GM21367 (cell line): ENCODE results near the gene WNT11.

Experiments
- ATAC-seq: cut with Tn5 transposase; IDR thresholded peaks from one replicate; pipeline ENCODE4 v1.9.1; 2021; ENCODE audit not compliant: unreplicated experiment

Gene WNT11

DNA sequence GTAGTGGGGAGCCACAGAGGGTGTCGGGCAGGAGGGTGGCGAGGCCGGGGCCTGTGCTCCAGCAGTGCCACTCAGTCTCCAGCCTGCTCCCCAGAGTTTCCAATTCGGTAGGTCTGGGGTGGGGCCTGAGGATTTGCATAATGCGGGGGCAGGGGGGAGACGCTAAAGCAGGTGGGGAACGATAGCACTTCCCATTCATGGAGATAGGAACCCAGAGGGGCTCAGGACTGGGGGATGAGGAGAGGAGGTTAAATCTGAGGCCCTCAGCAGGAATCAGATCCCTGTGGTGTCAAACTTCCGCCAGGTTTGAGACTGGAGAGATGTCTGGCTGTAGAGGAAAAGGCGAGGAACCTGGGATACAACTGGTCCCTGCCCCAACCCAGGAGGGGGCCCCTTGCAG lies 29.8 kb downstream of the WNT11 start:
- no peak for ATAC-seq

DNA sequence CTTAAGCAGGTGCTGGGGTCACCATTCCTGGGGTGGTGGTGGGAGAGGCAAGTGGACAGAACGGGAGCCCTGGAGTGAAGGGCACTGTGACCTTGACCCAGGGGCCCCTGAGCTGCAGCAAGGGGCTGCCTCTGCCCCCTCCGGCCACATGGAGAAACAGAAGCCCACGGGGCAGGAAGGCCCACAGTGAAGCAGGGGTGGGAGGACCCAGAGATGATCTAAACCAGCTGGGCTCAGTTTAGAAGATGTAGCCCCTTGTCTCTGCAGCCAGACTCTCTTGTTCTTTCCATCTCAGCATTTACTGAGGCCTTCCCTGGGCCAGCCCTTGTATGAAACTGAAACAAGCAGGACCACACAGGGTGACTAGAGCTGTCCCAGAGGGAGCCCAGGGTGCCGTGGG lies 30.5 kb downstream of the WNT11 start:
- ATAC-seq: no peak

DNA sequence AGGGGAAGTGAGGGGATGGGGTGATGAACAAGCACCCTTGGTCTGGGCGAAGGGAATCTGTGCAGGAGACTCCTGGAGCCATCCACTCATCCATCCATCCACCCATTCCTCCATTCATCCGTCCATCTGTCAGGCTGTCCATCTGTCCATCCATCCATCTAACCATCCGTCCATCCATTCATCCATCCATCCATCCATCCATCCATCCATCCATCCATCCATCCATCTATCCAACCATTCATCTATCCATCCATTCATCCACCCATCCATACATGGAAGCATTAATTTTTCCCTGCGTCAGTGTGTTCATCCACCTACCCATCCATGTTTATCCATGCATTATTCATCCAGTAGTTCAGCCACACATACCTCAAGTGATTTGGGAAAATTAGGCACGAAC lies 32.0 kb downstream of the WNT11 start:
- no peak for ATAC-seq

DNA sequence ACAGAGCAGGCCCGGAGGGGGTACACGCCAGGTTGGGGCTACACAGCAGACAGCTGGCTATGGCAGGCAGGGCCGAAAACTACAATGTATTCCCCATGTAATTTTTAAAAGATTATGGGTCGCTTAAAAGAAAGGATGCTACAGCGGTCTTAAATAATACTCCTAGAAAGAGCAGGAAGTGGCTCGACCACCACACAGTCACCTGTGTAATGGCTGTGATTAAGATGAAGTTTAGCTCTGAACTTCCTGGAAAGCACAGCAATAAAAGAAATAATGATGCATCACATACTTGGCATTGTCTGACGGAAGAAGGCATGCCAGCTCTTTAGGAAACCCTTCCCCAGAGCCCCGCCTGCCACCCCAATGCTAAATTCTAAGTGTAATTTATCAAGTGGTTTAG lies 32.6 kb downstream of the WNT11 start:
- ATAC-seq: no peak

DNA sequence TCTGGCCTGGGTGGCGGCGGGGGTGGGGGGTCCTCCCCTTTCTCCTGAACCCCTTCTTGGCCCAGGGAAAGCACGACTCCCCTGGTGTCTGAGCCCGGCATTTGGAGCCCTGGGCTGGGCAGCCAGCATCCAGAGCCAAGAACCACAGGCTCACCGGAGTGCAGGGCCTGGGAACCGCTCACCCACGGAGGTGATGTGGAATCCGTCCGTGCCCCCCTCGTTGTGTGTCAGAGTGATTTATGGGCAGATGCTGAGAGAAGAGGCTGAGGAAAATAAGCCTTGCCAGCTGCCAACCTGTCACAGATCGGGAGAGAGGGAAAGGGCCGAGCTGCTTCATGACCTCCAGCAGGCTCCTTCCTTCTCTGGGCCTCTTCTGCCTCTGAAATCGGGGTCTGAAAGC lies 33.7 kb downstream of the WNT11 start:
- ATAC-seq: no peak

DNA sequence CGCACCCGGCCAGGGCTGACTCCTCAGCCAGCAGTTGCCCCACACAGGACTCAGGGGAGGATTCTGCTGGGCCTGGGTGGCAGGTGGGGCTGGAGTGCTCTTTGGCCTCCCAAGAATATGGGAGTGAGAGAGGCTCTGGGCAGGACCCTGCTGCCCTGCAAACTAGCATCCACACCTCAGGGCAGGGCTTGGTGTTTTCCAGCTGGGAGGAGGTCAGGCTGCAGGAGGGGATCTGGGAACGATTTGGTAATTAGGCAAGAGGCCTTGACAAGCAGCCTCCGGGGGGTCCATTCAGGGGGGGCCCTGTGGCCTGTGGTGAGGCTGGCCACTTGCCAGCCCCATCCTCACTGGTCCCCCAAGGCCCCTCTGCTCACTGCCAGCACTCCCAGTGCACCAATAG lies 35.8 kb downstream of the WNT11 start:
- ATAC-seq: no peak

DNA sequence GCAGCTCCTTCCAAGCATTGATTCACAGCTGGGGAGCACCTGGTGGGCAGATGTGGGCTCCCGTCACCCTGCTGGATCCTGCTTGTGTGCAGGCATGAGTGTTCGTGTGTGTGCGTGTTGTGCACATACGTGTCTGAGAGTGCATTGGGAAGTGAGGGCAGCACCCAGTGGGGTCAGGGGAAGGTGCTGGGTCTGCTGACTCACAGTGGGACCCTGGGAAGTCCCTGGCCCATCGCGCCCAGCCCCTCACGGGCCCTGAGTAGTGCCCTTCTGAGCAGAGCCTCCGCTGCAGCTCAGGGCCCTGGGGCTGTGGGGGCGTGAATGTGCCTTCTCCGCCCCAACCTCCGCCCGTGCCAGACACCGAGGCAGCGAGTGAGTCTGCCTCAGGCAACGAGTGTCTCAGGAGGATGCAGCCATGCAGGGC lies 36.8 kb downstream of the WNT11 start:
- ATAC-seq: no peak

DNA sequence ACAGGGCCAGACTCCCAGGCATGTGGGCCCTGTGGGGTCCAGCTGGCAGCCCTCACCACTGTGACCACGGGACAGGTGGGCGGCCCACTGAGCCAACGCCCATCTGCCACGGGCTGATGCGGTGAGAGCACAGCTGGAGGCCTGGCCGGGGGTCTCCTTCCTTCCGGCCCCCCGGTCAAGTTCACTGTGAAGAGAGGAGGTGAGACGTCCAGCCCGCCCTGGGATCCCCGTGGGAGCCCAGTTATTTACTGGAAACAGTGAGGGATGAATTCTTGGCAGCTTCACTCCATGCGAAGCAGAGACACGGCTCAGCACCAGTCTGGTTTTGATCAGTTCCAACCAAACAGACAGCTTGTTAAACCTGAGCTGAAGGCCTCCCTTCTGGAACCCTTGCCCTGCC lies 38.7 kb downstream of the WNT11 start:
- no peak for ATAC-seq

DNA sequence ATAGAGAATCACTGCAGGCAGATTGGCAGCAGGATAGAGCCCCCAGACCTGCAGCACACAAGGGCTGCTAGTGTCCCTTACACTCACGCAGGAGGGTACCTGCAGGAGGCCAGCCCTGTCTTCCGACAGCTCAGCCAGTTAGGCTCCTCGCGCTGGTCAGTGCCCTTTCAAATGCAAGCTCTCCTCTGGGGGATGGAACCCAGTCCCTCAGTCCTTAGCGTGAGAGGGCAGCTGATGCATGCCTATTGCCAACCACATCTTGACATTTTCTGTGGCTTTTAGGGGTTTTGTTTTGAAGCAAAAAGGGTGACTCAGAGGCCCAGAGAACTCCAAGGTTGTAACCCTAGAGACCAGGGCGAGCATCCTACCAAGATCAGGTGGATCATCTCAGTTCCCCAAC lies 40.0 kb downstream of the WNT11 start:
- no peak for ATAC-seq

DNA sequence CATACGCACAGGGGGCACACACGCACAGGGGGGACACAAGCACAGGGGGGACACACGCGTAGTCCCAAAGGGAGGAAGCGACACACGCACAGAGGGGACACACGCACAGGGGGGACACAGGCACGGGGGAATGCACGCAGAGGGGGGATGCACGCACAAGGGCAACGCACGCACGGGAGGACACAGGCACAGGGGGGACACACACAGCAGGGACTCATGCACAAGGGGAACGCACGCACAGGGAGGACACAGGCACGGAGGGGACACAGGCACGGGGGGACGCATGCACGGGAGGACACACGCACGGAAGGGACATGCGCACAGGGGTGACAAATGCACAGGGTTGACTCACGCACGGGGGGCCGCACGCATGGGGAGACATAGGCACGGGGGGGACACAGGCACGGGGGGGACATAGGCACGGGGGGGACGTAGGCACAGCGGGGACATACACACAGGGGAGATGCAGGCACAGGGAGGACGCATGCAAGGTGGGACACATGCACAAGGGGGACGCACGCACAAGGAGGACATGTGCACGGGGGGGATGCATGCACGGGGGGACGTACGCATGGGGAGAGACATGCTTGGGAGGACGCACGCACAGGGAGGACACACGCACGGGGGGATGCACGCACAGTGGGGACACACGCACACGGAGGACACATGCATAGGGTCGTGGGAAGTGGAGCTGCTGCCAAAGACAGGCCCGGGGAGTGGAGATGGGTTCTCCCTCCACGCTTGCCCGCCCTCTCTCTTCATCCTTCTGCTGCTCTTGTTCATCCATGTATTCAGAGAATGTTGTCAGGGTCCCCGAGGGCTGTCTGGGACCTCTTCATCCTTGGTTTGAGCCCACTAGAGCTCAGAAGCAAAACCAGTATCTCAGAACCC lies 41.2 kb downstream of the WNT11 start:
- no peak for ATAC-seq

DNA sequence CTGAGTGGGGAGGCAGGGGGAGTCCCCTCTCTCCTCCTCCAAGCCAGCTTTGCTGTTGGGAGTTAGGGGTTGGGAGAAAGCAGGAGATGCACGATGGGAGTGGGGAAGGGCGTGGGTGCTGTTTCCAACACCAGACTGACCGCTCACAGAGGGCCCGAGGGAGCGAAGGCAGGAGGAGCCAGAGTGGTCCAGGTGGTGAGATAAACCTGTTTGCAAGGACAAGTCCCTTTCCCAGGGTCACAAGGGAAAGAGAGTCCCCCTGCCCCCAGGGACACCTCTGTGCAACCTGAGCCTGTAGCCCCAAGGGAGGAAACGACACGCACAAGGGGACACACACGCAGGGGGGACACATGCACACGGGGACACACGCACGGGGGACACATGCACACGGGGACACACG lies 42.2 kb downstream of the WNT11 start:
- ATAC-seq: no peak

DNA sequence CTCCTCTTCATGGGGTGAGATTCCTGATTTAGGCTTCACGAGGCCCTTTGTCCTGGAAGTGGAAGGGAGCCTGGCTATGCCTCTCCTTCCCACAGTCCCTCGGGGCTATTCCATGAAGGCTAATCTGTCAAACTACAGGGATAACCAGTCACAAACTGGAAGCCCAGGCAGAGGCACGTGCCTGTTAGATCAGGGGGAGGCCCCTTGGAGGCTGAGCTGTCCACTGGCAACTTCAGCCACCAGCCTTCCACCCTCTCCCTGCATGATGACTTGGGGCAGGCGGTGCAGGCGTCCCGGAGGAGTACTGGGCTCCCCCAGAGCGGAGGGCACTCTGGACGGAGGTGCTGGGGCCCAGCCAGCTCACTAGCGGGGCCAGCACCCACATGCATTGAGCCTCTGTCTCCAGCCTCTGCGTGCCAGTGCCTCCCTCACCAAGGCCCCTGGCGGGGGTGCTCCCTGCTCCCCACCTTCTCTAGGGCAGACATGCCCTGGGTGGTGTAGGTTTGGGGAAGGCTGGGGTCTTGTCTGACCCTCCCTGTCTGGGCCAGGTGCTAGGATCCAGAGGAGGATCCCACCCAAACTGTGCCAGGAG lies 42.9 kb downstream of the WNT11 start:
- no peak for ATAC-seq

DNA sequence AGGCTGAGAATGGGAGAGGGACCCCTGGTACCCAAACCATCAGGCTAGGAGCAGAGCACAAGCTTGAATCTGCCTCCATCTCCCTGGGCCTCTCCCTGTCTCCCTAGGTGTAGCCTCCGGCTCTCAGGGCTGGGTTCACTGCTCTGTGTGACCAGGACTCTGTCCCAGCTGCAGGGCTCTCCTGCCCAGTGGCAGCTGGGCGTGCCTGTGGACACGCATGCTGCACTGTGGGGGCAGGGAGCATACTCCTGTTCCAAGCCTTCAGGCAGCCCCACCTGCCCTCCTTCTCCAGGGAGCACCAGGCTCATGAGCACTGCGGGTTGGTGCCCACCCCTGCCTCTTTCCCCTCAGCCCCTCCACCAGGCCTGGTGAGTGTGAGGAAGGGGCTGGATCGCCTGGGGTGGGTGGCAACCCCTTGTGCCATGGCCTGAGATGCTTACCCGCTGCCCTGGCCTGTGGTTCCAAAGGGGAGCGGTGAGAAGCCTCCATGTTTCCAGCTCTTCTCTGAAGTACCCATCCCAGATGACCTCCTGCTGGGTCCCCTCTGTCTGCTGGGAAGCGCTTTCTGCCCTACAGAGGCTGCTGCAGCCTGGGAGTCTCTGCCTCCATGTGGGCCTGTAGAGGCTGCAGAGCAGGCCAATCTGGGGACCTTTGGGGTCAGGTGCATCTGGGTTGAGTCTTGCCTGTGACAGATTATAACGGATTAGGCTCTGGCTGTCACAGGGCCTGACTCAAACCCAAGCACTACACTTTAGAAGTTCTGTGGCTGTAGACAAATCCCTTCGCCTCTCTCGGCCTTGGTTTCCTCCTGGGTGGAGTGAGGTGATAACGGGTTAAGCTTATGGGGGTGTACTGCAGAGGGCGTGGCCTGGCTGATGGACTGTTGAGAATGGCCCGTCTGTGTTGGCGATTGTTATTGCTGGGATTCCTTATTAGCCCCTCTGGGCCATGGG lies 43.7 kb downstream of the WNT11 start:
- ATAC-seq: no peak

DNA sequence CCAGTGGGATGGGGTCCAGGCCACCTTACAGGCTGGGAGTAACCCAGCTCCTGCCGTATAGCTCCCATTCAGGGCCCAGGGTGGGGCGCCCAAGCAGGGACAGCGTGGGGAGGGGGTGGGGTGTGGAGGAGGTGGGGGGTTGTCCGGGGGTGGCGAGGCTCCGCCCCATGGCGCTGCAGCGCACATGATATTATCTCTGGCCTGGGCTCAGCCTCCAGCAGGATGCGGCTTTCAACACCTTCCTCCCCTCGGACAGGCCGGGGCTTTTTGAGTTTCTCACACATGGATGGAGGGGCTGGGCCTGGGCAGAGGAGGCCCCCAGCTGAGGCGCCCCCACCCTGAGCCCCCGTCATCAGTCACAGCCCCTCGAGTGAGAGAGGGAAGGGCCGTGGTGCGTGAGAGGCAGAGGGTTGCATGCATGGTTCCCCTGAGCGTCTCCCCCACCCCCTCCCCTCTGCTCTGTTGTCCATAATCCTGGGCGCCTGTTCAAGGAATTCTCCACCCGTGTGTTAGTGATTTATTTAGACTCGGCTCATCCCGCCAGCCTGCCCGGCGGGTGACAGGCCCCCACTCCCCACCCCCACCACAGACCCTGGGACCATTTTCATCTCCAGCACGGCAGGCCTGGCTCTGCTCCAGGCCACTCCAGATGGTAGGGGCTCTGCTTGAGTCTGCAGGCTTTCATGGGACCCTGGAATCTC lies 44.9 kb downstream of the WNT11 start:
- no peak for ATAC-seq

DNA sequence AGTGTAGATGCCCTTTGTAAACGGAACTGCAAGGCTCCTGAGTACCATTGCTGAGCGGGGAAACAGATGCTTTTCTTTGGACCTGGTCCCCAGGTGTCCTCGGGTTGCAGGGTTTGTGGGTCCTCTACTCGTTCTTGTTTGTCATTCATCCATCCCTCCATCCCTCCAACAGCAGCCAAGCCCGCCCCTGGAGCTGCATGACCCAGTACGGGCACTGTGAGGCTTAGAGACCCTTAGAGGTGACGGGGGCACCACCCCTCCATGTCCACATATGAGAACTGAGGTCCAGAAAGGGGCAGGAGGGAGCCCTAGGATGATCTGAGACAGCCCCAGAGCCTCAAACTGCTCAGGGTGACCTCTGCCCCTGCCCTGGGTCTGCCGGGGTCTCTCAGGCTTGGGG lies 45.4 kb downstream of the WNT11 start:
- ATAC-seq: no peak

DNA sequence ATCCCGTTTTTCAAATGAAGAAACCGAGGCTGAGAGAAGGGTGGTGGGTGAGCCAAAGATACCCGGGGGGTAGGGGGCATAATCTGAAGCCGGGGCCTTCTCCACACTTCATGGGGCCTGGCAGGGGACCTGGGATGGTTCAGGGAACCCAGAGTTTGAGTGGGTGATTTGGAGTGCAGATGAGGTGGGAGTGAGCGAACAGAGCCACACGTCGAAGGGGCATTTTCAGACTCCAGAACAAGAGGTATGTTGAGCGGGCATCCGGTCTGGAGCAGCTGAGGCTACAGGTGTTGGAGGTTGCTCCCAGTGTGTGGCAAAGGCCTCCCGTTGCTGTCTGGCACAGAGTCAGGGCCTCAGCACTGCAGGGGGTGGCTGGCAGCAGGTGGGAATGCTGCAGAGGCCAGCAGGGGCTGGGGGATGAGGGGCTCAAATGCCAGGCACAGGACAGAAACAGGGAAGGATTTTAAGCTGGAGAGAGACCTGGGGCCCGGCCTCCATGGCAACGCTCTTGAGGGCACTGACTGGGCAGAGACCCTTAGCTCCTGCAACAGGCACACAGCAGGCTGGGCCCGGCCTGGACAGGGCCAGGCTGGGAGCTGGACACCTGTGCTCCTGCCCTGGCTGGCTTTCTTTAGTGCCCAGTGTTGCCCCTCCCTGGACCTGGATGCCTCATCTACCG lies 46.2 kb downstream of the WNT11 start:
- ATAC-seq: no peak

DNA sequence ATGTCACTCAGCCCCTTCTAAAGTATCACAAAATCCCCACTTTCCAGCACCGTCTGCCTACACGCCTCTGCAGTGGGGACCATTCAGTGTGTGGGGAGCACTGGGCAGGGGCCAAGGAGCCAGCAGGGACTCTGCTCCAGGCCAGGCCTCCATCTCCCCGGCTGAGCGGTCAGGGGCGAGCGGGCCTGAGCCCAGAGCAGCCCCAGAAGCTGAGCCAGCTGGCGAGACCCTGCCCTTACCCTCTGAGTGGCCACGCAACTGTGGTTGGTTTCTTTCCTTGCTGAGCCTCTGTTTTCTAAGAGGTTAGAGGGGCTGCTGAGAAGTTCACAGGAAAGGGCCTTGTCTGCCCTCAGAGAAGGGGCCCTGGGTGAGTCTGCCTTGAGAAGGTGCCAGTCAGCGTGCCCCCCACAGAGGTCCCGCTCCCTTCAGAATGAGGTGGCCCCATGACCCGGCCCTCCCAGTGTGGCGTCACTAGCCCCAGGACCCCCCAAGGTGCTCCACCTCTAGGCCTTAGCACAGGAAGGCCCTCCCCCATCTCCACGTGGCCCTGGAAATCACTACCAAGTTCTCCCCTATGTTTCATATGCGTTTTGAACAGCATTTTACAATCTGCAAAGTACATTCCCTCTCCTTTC lies 46.9 kb downstream of the WNT11 start:
- ATAC-seq: no peak

DNA sequence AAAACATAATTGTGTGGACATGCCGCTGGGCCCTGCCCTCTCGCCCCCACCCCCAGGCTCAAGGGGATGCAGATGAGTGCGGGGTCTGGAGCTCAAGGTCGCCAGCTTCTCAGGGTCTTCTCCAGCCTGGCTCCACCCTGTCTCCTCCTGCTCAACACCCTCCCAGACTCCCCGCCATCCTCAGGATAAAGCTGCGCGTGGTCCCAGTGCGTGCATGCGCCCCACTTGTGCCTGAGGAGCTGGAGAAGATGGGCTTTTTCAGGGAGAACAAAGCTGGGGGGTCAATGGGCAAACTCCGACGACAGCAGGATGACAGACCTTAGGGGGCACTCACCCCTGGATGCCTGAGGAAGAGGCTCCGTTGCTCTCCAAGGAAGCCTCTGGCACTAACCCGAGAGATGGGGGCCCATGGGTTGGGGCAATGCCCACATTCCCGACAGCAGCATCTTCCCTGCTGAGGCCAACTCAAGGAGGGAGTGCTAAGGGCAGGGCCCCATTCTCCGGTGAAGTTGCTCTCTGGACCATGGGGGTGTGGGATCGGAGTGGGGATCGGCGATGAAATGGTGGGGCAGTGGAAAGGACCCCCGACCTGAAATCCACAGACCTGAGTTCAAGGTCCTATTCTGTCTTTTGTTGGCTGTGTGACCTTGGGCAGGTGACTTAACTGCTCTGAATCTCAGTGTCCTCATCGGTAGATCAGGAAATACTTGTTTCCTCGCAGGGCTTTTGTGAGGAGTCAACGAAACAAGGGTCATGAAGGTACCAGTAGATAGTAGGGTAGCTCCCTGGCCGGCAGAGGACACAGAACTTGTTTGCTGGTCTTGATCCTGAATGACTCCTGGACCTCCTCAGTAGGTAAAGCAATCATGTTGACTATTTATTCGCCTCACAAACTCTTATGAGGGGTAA lies 47.7 kb downstream of the WNT11 start:
- no peak for ATAC-seq

DNA sequence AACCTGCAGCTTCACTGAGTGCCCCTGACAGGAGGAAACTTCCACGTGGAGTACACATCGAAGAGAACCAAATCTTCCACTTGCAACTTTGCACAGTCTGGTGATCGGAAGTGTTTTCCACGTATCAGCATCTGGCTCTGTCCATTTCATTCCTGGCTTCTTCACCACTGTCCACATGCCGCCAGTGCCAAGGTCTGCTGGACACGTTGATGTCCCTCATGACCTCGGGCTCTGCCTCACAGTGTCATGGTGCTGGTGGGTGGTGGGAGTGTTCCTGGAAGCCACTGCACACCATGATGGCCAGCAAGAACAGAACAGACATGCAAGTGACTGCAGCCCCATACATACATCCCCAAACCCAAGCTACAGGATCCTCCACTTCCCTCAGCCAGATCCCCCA lies 48.4 kb downstream of the WNT11 start:
- no peak for ATAC-seq
